GM19438 (cell line): ENCODE results near the gene PLCB4.
"Not testable (repeated sequence)": the region's sequence is repeated elsewhere in the genome, so short reads cannot be mapped to it uniquely, and the experiment has no call there.

Experiments
- ATAC-seq: cut with Tn5 transposase; IDR thresholded peaks from one replicate; pipeline ENCODE4 v1.9.1; 2021; ENCODE audit warnings: low read depth; ENCODE audit not compliant: unreplicated experiment

The PLCB4 gene

GRCh38 chr20:9137001-9137400 is 68.1 kb downstream of the PLCB4 start:
- no peak for ATAC-seq

GRCh38 chr20:9139106-9139833 is 70.4 kb downstream of the PLCB4 start:
- no peak for ATAC-seq

- ATAC-seq, result no peak
Measured at GRCh38 chr20:9140162-9140760, 71.4 kb downstream of the PLCB4 start.

GRCh38 chr20:9141070-9141469 is 72.2 kb downstream of the PLCB4 start:
- ATAC-seq, result no peak

GRCh38 chr20:9141921-9142320 is 73.0 kb downstream of the PLCB4 start:
- ATAC-seq, result no peak

GRCh38 chr20:9142809-9143208 is 73.9 kb downstream of the PLCB4 start:
- ATAC-seq, result no peak

- no peak for ATAC-seq
Measured at GRCh38 chr20:9143926-9144325, 75.0 kb downstream of the PLCB4 start.

GRCh38 chr20:9144643-9145042 is 75.8 kb downstream of the PLCB4 start:
- ATAC-seq, result no peak

- no peak for ATAC-seq
Measured at GRCh38 chr20:9145142-9145541, 76.3 kb downstream of the PLCB4 start.

GRCh38 chr20:9146649-9147048 is 77.8 kb downstream of the PLCB4 start:
- no peak for ATAC-seq

- ATAC-seq, result no peak
Measured at GRCh38 chr20:9147547-9148024, 78.7 kb downstream of the PLCB4 start.

GRCh38 chr20:9148291-9148690 is 79.4 kb downstream of the PLCB4 start:
- no peak for ATAC-seq

GRCh38 chr20:9149087-9149486 is 80.2 kb downstream of the PLCB4 start:
- no peak for ATAC-seq

GRCh38 chr20:9149796-9150195 is 80.9 kb downstream of the PLCB4 start:
- no peak for ATAC-seq

GRCh38 chr20:9150679-9151078 is 81.8 kb downstream of the PLCB4 start:
- ATAC-seq, result no peak

- not testable (repeated sequence) for ATAC-seq
Measured at GRCh38 chr20:9152139-9152538, 83.3 kb downstream of the PLCB4 start.

GRCh38 chr20:9154464-9155024 is 85.7 kb downstream of the PLCB4 start:
- no peak for ATAC-seq

- no peak for ATAC-seq
Measured at GRCh38 chr20:9156529-9157280, 87.8 kb downstream of the PLCB4 start.

- ATAC-seq, result no peak
Measured at GRCh38 chr20:9160331-9160730, 91.4 kb downstream of the PLCB4 start.

GRCh38 chr20:9160757-9161156 is 91.9 kb downstream of the PLCB4 start:
- no peak for ATAC-seq

GRCh38 chr20:9161311-9161710 is 92.4 kb downstream of the PLCB4 start:
- ATAC-seq, result no peak
